GM19099 (cell line): Measurements from ENCODE around the gene LRRN1.

Source experiments
- POLR2A ChIP-seq: IDR thresholded peaks from 3 replicates; pipeline ENCODE4 v1.6.1; 2011; ENCODE audit warnings: low read depth; ENCODE audit not compliant: insufficient read length; ENCODE audit errors: extremely low read depth

The LRRN1 gene

GRCh38 chr3:3848923-3849275 is 49.7 kb downstream of the LRRN1 start:
- TF ChIP-seq POLR2A, result no peak

GRCh38 chr3:3851621-3852323 is 52.5 kb downstream of the LRRN1 start:
- TF ChIP-seq POLR2A, result no peak

GRCh38 chr3:3853544-3853943 is 54.3 kb downstream of the LRRN1 start:
- no peak for TF ChIP-seq POLR2A

DNA sequence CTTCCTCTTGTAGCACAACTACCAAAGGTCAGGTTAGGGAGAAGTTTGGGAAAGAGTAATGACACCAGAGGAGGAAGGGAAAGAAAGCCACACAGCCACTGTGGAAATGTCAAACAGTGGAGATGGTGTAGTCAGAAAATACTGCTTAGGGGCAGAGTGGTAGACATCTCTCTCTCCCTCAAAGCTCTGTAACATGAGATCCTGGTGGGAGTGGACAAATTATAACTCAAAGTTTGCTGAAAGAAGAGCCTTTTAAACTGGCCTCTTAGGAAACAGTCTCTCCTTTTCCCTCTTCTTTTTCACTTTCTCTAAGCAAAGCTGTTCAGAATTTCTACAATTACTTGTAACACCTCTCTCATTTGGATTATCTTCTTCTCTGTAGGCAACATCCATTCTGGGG is 55.8 kb downstream of the LRRN1 start:
- no peak for TF ChIP-seq POLR2A

DNA sequence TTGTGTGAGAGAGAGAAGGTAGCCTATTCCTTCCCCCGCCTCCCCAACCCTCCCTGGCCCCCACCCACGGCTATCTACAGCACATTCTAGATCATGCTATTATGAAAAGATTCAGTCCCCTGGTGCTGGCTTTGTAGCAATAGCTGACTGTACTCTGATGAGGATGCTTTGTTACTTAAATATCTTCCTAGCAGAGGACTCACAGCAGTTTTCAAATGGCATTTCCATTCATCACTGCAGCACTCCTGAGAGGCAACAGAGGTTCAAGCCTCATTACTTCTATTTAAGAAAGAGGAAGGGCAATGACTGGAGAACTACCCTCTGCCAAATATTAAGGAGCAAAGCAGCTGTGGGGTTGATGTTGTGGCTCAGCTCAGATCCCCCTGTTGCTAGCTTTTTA is 61.0 kb downstream of the LRRN1 start:
- TF ChIP-seq POLR2A, result no peak

DNA sequence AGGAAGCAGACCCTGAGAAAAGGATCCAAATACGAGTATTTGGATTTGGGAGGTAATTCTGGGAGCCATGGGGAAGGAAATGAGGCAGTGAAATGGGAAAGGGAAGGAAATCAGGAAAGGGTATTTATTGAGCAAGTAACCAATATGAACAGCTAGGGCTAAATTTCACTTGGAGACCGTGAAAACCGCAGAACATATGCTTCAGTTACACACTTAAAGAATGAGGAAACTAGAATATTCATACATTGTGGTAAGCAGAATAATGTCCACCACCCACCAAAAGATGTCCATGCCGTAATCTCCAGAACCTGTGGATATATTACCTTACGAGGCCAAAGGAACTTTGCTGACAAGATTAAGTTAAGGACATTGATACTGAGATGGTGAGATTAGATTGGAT is 63.3 kb downstream of the LRRN1 start:
- no peak for TF ChIP-seq POLR2A

- no peak for TF ChIP-seq POLR2A
Observed at GRCh38 chr3:3875491-3875890, 76.3 kb downstream of the LRRN1 start.

DNA sequence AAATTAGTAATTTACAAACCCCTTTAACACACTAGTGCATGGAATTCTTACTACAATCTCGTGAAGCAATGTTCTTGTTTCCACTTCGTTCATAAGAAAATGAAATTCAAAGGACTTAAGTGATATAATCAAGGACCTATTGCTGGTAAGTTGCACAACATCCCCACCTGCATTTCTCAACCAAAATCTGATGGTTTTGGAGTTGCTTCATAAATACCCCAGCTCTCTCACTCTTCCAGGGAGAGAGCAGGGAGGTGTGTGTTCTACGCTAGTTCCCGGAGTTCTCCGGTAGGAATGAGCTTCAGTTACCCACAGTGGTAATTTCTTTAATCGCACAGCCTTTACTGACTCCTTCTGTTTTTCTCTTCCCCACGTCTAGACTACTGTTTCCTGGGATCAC is 81.8 kb downstream of the LRRN1 start:
- TF ChIP-seq POLR2A, result no peak

- TF ChIP-seq POLR2A, result no peak
Observed at GRCh38 chr3:3893590-3893989, 94.4 kb downstream of the LRRN1 start.
